Mesangial cell (primary cell): Measurements from ENCODE around the gene RAPGEF5. TPM values are rescaled to one million over a fixed set of nuclear protein-coding genes. Genes with fewer than 3 reads are reported as not detected.

Experiments
- total RNA-seq: library from RNA; depleted of rRNA; stranded (reverse); fragments of >200 nt; gene quantifications from 2 replicates; pipeline ENCODE4 v1.2.3, GENCODE V29; 2015

RAPGEF5 gene
- 0.16 and 0.51 TPM in 2 replicates for total RNA-seq

GRCh38 chr7:22356701-22357310 lies at the start of gene RAPGEF5:
TSS of gene RAPGEF5 (minus strand) at chr7:22357154. CDS start at chr7:22357060, 94 bp downstream.

Other genes with a start within 250 kb of the RAPGEF5 start
- gene STEAP1B, start 143.0 kb upstream of the RAPGEF5 start, total RNA-seq, result 0.13 and 0.65 TPM in 2 replicates